SIG-M5 treated with dmso at 0.1 percent for 504 hours (cell line): ENCODE data around the gene PCYT2.
A peak's percentile ranks its signal among the peaks of the same experiment; 100 is the strongest.
"Not testable (repeated sequence)": the region's sequence is repeated elsewhere in the genome, so short reads cannot be mapped to it uniquely, and the experiment has no call there.

Source experiments
- DNase-seq: peaks from one replicate; lab custom pipeline; 2025; ENCODE audit not compliant: unreplicated experiment; lab: John Stamatoyannopoulos, UW

Gene PCYT2

GRCh38 chr17:81911277-81911961 lies at the start of gene PCYT2:
Gene PCYT2, minus strand, starts transcription at chr17:81911399. Its CDS starts 44 bp downstream, at chr17:81911355.
- DNase-seq = peak; percentile 83

- no peak for DNase-seq
Measured at GRCh38 chr17:81960130-81960958, 49.1 kb upstream of the PCYT2 start.

DNA sequence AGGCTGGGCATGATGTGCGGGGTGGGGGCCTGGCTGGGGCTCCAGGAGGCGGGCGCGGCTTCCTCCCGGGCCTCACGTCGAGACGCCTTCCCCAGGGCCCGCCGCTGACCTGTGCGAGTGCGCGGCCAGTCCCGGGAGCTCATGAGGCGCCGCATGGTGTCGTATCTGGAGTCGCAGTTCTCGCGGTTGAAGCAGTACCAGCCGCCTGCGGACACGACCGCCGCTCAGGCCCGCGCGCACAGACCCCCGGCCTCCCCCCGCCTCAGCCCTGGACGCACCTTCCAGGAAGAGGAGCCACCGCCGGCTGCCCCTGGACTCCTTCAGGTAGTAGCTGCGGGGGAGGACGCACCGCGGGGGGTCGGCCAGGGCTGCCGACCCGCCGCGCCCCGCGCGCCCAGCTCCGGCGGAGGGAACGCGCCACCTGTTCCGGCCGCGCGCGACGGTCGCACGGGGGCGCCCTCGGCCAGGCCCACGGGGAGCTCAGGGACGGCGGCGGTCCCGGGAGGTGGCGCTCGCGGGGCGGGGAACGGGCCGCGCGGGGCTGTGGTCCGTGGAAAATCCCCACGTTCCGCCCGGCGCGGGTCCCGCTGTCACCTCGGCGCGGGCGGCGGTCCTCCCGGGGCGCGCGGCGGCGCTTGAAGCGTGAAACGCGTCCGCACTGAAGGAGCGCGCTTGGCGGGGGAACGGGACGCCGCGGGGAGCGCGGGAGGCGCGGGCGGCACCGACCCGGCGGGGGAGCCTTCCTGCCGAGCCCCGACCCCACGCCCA lies 48.3 kb upstream of the PCYT2 start:
- DNase-seq = no peak

- DNase-seq = no peak
Measured at GRCh38 chr17:81958633-81959342, 47.6 kb upstream of the PCYT2 start.

DNA sequence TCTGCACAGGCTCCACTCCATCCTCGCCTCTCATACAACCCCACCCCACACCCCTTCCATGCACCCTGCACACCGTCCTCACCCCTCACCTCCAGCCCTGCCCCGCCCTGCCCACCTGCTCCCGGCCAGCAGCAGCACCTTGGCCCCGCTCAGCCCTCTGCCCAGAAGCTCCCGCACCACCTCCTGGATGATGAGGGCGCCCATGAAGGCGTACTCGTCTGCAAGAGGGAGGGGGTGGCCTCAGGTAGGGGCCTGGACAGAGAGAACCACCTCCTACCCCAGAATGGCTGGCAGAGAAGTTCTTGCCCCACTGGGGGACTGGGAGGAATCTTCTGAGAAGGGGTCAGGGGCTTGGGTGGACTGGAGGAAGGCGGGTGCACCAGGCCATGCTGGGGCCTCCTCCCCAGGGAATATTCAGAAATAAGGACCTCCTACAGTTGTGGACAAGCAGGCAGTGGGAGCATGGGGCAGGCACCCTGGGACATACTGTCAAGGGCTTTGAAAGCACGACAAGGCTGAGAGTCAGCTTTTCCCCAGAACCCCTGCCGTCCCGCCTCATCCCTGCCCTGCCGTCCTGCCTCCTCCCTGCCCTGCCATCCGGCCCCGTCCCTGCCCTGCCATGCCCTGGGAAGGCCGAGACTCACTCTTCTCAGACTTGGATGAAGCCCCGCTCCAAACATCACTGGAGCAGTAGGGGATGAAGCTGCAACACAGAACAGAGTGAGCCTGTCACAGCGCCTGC lies 46.7 kb upstream of the PCYT2 start:
- no peak for DNase-seq

DNA sequence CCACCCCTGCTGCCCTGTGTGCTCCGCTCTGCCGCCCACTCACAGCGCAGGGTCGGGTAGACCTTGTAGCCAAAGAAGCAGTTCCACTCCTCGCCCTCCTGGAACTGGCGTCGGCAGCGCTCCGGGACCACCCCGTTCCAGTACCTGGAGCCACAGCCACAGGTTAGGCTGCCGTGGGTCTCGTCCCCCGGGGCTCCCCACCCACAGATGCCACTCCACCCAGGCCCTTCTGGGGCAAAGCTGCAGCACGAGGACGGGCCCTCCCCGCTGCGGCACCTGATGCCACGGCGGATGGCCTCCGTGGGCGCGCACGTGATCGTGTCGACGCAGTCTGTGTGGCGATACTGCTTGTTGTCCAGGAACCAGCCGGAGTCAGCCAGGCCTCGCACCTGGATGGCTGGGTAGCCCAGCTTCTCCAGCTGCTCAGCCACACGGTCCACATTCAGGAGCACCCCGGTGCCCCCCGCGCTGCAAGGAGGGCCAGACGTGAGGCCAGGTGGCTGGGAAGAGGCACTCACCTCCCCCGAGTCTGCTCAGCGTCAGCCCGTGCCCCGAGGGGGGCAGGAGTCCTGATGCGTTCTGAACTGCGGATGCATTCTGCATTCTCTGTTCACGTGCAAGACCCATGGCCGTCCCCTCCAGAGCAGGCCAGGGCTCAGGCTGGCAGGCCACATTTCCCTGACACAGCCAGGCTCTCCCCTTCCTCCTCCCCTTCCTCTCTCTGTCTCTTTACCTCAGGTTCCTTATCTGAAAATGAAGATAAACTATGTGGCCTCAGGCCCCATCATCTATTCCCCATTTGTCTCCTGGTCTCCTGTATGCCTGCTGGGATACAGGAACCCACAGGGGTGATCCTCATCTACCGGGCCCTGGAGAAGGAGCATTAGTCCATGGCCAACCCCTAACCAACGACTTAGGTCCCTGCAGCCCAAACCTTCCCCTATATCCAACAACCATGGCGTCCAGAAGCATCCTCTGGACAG lies 45.7 kb upstream of the PCYT2 start:
- DNase-seq = no peak

DNA sequence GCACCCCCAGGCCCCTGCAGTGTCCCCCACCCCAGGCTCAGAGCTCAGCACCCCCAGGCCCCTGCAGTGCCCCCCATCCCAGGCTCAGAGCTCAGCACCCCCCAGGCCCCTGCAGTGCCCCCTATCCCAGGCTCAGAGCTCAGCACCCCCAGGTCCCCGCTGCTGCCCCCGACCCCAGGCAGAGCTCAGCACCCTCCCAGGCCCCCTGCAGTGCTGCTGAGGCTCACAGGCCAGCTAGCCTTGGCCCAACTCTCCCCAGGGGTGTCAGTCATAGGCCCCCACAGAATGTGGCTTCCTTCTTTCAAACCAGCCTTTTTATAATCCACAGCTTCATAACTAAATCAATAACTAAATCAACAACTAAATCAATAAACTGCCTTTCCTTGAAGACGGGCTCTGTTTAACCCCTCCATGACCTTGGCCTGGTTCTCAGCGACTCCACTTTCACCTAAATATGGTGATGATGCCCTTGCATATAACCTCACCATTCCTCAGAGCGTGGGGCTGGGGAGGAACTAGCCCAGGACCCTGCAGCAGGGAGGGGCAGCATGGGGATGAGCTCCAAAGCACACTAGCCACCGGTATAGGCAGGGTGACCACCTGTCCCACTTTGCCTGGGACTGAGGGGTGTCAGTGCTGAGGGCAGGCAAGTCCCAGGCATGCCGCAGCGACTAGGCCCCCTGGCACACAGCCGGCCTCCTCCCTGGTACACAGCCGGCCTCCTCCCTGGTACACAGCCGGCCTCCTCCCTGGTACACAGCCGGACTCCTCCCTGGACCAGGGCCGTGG lies 44.8 kb upstream of the PCYT2 start:
- no peak for DNase-seq

DNA sequence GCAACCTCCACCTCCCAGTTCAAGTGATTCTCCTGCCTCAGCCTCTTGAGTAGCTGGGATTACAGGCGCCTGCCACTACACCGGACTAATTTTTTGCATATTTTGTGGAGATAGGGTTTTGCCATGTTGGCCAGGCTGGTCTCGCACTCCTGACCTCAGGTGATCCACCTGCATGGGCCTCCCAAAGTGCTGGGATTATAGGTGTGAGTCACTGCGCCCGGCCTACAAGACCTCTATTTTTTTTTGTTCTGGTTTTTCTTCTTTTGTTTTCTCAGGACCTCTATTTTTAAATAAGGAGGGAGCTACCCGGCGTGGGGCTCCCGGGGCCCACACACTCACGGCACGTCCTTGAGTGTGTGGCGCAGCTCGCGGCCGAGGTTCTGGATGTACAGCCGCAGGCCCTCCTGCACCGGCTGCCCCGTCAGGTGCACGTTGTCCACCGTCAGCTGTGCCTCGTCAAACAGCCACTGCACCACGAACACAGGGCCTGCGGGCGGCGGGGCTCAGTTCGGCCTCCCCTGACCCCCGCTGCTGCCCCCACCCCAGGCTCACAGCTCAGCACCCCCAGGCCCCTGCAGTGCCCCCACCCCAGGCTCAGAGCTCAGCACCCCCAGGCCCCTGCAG lies 44.0 kb upstream of the PCYT2 start:
- no peak for DNase-seq

DNA sequence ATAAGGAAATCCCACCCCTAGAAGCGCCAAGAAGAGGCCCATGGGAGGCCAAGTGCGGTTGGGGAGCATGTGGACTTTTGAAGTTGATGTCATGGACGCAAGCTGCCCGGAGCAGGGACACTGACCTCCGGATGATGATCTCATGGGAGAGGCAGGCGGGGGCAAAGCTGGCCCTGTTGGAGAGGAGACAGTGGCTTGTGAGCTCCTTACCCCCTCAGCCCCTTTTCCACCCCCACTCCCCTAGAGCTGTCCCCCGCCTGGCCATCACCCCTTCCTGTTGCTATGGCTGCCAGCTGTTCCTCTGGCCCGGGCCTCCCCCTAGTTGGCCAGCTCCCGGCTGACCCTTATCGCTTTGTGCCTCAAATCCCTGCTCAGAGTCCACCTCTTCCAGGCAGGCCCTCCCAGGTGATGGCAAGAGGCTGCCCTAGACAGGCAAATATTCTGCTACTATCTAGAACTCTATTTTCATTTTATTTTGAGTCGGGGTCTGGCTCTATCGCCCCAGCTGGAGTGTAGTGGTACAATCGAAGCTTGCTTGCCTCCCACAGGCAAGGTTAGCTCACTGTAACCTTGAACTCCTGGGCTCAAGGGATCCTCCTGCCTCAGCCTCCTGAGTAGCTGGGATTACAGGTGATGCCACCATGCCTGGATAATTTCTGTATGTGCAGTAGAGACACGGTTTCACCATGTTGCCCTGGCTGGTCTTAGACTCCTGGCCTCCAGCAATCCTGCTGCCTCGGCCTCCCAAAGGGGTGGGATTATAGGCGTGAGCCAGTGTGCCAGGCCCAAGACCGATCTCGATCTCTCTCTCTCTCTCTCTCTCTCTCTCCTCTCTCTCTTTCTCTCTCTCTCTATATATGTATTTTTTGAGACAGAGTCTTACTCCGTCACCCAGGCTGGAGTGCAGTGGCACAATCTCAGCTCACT lies 43.2 kb upstream of the PCYT2 start:
- no peak for DNase-seq

DNA sequence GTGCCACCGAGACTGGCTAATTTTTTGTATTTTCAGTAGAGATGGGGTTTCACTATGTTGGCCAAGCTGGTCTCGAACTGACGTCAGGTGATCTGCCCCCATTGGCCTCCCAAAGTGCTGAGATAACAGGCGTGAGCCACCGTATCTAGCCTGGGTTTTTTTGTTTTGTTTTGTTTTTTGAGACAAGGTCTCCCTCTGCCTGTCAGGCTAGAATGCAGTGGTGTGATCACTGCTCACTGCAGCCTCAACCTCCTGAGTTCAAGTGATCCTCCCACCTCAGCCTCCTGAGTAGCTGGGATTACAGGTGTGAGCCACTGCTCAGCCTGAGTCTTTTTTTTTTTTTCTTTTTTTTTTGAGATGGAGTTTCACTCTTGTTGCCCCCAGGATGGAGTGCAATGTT lies 42.2 kb upstream of the PCYT2 start:
- DNase-seq = not testable (repeated sequence)

DNA sequence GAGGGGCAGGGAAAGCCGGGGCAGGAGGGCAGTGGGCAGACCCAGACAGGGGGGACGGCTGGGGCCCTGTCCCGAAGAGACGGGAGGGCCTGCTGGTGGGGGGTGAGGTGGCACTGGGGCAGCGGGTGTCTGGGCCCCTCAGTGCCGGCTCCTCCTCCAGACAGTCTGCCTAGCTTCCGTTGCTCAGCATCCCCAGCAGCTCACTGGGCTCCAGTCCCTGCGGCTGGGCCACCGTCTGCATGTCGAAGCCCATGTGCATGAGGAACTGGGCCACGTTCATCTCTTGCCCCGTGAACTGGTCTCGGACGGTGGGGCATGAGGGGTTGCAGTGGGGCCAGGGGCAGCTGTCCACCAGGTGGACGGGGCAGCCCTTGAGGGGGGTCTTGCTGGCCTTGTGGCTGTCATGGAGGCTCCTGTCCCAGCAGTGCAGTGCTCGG lies 41.6 kb upstream of the PCYT2 start:
- no peak for DNase-seq

DNA sequence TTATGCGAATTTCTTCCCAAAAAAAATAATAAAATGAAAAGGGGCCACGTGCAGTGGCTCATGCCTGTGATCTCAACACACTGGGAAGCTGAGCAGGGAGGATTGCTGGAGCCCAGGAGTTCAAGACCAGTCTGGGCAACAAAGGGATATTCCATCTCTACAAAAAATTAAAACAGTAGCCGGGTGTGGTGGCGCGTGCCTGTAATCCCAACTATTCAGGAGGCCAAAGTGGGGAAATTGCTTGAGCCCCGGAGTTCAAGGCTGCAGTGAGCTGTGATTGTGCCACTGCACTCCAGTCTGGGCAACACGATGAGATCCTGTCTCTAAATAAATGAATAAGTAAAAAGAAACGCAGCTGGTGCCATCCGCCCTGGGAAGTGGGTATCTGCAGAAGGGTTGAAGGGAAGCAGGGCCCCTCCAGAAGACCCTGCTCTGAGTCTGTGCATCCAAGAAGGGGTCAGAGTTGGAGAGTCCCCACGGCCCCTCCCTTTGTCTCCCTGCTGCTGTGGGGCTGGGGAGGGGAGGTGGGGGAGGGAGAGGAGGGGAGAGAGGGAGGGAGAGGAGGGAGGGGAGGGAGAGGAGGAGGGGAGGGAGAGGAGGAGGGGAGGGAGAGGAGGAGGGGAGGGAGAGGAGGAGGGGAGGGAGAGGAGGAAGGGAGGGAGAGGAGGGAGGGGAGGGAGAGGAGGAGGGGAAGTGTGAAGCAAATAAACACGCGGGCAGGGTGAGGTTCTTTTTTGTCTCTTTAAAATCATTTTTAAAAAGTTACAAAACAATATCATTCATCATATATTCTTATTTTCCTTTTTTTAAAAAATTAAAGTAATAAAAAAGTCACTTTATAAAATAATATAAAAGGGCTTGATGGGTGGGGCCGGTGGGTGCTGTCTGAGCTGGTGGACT lies 40.8 kb upstream of the PCYT2 start:
- DNase-seq = no peak

DNA sequence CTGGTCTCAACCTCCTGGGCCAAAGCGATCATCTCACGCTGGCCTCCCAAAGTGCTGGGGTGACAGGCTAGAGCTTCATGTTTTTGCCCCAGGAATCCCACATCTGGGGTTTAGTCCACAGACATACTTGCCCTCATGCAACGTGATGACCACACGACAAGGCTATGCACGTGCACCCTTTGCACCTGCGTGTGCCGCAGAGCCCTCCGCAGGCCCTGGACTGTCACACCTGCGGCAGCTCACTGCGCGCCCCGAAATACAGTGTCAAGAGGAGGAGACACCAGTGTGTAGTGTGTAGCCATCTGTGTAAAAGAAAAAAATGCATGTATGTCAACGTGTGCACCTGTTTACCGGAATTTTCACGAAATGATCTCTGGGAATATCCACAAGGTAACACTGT lies 39.3 kb upstream of the PCYT2 start:
- no peak for DNase-seq

GRCh38 chr17:81948635-81949378 lies 37.6 kb upstream of the PCYT2 start:
- no peak for DNase-seq

DNA sequence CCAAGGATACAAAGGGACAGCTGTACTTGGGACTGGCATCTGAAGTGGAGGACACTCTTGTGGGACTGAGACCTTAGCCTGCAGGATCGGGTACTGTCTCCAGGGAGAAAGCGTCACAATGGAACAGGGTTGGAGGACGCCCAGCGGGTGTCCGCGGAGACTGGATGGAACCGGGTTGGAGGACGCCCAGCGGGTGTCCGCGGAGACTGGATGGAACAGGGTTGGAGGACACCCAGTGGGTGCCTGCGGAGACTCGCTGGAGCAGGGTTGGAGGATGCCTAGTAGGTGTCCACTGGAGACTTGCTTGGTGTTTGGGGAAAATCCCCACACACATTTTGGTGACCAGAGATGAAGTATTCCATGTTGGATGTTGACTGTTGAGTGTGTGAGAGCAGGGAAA lies 36.0 kb upstream of the PCYT2 start, which contains the start of gene MYADML2:
Gene MYADML2, minus strand, starts transcription at position 45 of the 400 bp plus-strand sequence. CDS start 5,492 bp downstream, outside the sequence.
- DNase-seq = no peak
